Tibial artery (tissue), 4 donors: Measurements from ENCODE around the gene SSR3.

Experiments used
- DNase-seq, 2 donors: peaks; one replicate each; pipeline ENCODE4 v3.0.0-alpha.2; 2019
- H3K27ac ChIP-seq, 2 donors: fragments of 200-600 bp; sonication (generic) in 1 of 2; 1 replicate in 1 of 2; 2 replicates in 1 of 2; pipeline ENCODE4 v1.5.1; 2018 to 2019; ENCODE audit warnings: mild to moderate bottlenecking in 1 of 2
- H3K27me3 ChIP-seq, 2 donors: fragments of 200-600 bp; sonication (generic) in 1 of 2; one replicate each; pipeline versions ENCODE4 v1.5.1 to v1.6.0; 2016 to 2019
- H3K36me3 ChIP-seq, 3 donors: fragments of 200-600 bp; sonication (generic) in 2 of 3; one replicate each; pipeline ENCODE4 v1.5.1; 2016 to 2019; ENCODE audit warnings: mild to moderate bottlenecking in 2 of 3
- H3K4me1 ChIP-seq, 4 donors: fragments of 200-600 bp; sonication (generic) in 2 of 4; 1 replicate in 3 of 4; 2 replicates in 1 of 4; pipeline ENCODE4 v1.5.1; 2016 to 2019
- H3K4me3 ChIP-seq, 2 donors: fragments of 200-600 bp; sonication (generic) in 1 of 2; 1 replicate in 1 of 2; 2 replicates in 1 of 2; pipeline ENCODE4 v1.5.1; 2018 to 2019; ENCODE audit warnings: mild to moderate bottlenecking in 2 of 2
- H3K9me3 ChIP-seq, 3 donors: fragments of 200-600 bp; sonication (generic) in 1 of 3; one replicate each; pipeline ENCODE4 v1.5.1; 2016 to 2019
- intact Hi-C: fragments of 100-400 bp; cut with DNase I; formaldehyde crosslinking; loops from one replicate; pipeline ENCODE4 v1.15.0; 2023; ENCODE audit warnings: low total_unique reads
- TF ChIP-seq, protein P1 (sequence below), 2 experiments: fragments of 200-600 bp in 1 of 2; fragments of 450-650 bp in 1 of 2; IDR thresholded peaks; one replicate each; pipeline ENCODE4 v1.5.1; 2017 to 2019; ENCODE audit warnings: antibody characterized with exemption in 2 of 2, mild to moderate bottlenecking in 1 of 2, moderate library complexity in 1 of 2

Gene SSR3

GRCh38 chr3:156548041-156548687 is 6.8 kb downstream of the SSR3 start:
- TF ChIP-seq, protein P1, sequence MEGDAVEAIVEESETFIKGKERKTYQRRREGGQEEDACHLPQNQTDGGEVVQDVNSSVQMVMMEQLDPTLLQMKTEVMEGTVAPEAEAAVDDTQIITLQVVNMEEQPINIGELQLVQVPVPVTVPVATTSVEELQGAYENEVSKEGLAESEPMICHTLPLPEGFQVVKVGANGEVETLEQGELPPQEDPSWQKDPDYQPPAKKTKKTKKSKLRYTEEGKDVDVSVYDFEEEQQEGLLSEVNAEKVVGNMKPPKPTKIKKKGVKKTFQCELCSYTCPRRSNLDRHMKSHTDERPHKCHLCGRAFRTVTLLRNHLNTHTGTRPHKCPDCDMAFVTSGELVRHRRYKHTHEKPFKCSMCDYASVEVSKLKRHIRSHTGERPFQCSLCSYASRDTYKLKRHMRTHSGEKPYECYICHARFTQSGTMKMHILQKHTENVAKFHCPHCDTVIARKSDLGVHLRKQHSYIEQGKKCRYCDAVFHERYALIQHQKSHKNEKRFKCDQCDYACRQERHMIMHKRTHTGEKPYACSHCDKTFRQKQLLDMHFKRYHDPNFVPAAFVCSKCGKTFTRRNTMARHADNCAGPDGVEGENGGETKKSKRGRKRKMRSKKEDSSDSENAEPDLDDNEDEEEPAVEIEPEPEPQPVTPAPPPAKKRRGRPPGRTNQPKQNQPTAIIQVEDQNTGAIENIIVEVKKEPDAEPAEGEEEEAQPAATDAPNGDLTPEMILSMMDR (IDR thresholded peaks at IDR 0.05): no peak
- peaks cover 22 to 36% (median 35%) of the 10 kb centered on the region in 3 donors for H3K36me3 ChIP-seq
- peaks cover 0 to 94% (median 35%) of the 10 kb centered on the region in 4 donors for H3K4me1 ChIP-seq
- H3K27ac ChIP-seq: peak overlapping the region in 1 of 2 donors; percentile 35
- H3K4me3 ChIP-seq: no peak overlapping the region
- DNase-seq: no peak
- H3K27me3 ChIP-seq: no peaks in the 10 kb centered on the region
- H3K9me3 ChIP-seq: no peaks in the 10 kb centered on the region
- intact Hi-C loops: no loop called here

DNA sequence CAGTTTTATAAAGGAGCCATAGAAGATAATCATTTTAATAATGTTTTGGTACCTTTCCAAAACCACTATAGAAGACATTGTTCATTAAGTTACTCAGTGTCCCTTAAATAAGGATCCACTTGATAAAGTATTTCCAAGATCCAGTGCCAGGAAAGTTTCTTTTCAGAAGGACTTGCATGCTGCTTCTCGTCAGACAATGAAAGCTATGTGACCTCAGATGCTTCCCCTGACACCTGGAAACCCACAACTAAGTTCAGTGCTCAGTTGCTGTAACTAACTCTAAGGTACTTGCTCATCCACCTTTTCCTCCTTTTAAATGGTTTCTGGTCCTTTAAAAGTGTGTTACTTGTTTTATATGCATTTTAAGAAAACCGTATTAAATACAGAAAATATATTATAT is 7.3 kb downstream of the SSR3 start:
- Histone ChIP-seq H3K9me3 (no peaks in the 10 kb centered on the region), H3K4me3 (no peak overlapping the region), H3K27me3 (no peaks in the 10 kb centered on the region), H3K36me3 (peaks cover 22 to 39% (median 35%) of the 10 kb centered on the region in 3 donors), H3K4me1 (peaks cover 0 to 94% (median 40%) of the 10 kb centered on the region in 4 donors), H3K27ac (no peak overlapping the region)
- TF ChIP-seq, protein P1 (IDR thresholded peaks at IDR 0.05): no peak
- intact Hi-C loops: no loop called here
- DNase-seq: no peak

DNA sequence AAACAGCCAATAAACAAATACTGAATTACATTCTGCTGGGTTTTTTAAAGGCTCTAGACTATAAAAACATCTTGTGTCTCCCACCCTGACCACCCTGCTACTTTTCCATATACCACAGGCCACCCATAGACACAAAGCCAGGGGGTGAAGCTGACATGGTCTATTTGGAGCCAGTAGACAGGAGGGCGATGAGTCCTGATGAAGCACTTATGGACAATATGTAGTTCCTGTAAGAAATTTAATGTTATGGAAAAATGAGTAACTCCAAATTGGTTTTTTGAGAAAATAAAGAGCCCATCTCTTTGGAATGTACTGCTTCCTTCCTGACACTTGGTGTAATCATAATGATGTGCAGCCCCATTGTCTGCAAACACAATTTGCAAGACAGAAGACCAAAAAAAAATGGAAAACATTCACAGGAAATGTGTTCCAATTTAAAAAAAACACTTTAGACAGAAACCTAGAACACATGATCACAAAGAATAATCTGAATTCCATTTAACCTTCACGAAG is 11.8 kb downstream of the SSR3 start:
- H3K27ac ChIP-seq: peak overlapping the region; percentile 64 to 75
- peaks cover 28 to 39% (median 38%) of the 10 kb centered on the region in 3 donors for H3K36me3 ChIP-seq
- peaks cover 0 to 71% (median 33%) of the 10 kb centered on the region in 4 donors for H3K4me1 ChIP-seq
- H3K4me3 ChIP-seq: no peak overlapping the region
- TF ChIP-seq, protein P1 (IDR thresholded peaks at IDR 0.05): no peak
- no peaks in the 10 kb centered on the region for H3K27me3 ChIP-seq
- intact Hi-C loops: no loop called here
- DNase-seq: no peak
- H3K9me3 ChIP-seq: no peaks in the 10 kb centered on the region

DNA sequence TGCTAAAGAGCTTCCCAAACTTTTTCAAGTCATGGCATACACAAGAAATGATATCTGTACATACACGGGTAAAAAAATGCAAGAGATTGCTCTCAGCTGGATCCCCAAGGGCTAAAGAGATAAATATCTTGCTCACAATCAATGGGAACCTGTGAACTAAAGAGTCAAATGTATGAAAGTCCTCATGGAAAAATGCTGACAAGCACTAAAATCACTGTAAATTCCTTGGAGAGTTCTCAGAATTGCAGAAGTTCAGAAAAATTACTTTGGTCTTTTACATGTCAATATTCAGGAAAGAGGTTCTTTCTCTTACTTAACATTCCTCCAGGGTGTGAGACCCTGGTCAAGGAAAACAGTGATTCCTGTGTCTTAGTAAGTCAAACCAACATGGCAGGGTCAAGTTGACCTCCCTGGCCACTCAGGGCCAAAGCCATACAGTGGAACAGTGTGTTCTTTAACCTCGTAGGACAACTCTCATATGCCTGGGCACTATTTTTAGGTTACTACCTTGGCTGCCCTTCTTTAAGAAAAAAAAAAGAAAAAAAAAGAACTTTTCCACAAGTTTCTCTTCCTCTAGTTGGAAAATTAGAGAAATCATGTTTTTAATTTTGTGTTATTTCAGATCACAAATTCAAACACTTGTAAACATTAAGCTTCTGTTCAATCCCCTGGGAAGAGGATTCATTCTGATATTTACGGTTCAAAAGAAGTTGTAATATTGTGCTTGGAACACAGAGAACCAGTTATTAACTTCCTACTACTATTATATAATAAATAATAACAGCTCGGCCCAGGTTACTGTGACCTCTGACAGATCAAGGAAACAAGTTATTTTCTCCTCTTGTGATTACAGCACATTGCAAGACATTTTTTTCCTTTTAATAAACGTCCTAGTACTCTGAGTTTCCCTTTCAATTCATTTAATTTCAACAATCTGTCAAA is 12.5 kb downstream of the SSR3 start:
- Histone ChIP-seq H3K4me3 (no peak overlapping the region), H3K36me3 (peaks cover 24 to 38% (median 31%) of the 10 kb centered on the region in 3 donors), H3K27ac (peak overlapping the region; percentile 64 to 75), H3K9me3 (no peaks in the 10 kb centered on the region), H3K4me1 (peaks cover 0 to 63% (median 31%) of the 10 kb centered on the region in 4 donors), H3K27me3 (no peaks in the 10 kb centered on the region)
- DNase-seq: peak in 1 of 2 donors; percentile 47
- TF ChIP-seq, protein P1 (IDR thresholded peaks at IDR 0.05): no peak
- intact Hi-C loops: no loop called here

- H3K9me3 ChIP-seq: no peaks in the 10 kb centered on the region
- peaks cover 22 to 26% (median 23%) of the 10 kb centered on the region in 3 donors for H3K36me3 ChIP-seq
- H3K27ac ChIP-seq: no peak overlapping the region
- no peak for DNase-seq
- peaks cover 0 to 49% (median 38%) of the 10 kb centered on the region in 4 donors for H3K4me1 ChIP-seq
- intact Hi-C loops: loop anchor here (5.0 kb wide), 1 partner anchor 542 kb away; no protein-coding TSS in a partner anchor
- H3K27me3 ChIP-seq: no peaks in the 10 kb centered on the region
- no peak overlapping the region for H3K4me3 ChIP-seq
- TF ChIP-seq, protein P1 (IDR thresholded peaks at IDR 0.05): no peak
Observed at GRCh38 chr3:156539802-156540201, 15.1 kb downstream of the SSR3 start.
